Heart right ventricle (tissue), 16 donors: Measurements from ENCODE around the gene FSD2. TPM values are rescaled to one million over a fixed set of nuclear protein-coding genes. Genes with fewer than 3 reads are reported as not detected.

Experiments used
- ATAC-seq, 8 donors: fragments of 200-7000 bp; cut with Tn5 transposase; one replicate each; pipeline ENCODE4 v1.9.1; 2020; ENCODE audit warnings: mild to moderate bottlenecking in 8 of 8, moderate library complexity in 8 of 8, moderate number of reproducible peaks in 1 of 8
- DNase-seq, 2 donors: peaks; one replicate each; pipeline ENCODE4 v3.0.0-alpha.2; 2020
- H3K27ac ChIP-seq, 10 donors: fragments of 200-600 bp; sonication (generic) in 2 of 10; one replicate each; pipeline versions ENCODE4 v1.5.0 to v1.8.0; 2020 to 2022; ENCODE audit warnings: mild to moderate bottlenecking in 3 of 10
- H3K27me3 ChIP-seq, 7 donors: fragments of 200-600 bp; one replicate each; pipeline ENCODE4 v1.8.0; 2021 to 2022; ENCODE audit warnings: mild to moderate bottlenecking in 2 of 7
- H3K36me3 ChIP-seq, 9 donors: fragments of 200-600 bp; sonication (generic) in 1 of 9; one replicate each; pipeline versions ENCODE4 v1.5.0 to v1.8.0; 2020 to 2022; ENCODE audit warnings: mild to moderate bottlenecking in 2 of 9
- H3K4me1 ChIP-seq, 9 donors: fragments of 200-600 bp; sonication (generic) in 1 of 9; one replicate each; pipeline versions ENCODE4 v1.5.0 to v1.8.0; 2020 to 2022; ENCODE audit warnings: mild to moderate bottlenecking in 4 of 9
- H3K4me3 ChIP-seq, 10 donors: fragments of 200-600 bp; sonication (generic) in 2 of 10; one replicate each; pipeline versions ENCODE4 v1.5.0 to v1.8.0; 2020 to 2022; ENCODE audit warnings: mild to moderate bottlenecking in 7 of 10, moderate library complexity in 2 of 10
- H3K9me3 ChIP-seq, 11 donors: fragments of 200-600 bp in 10 of 11; sonication (generic) in 2 of 11; one replicate each; pipeline versions ENCODE4 v1.5.0 to v1.8.0; 2013 to 2022; ENCODE audit warnings: mild to moderate bottlenecking in 2 of 11, control low read depth in 1 of 11, moderate library complexity in 1 of 11
- WGBS, 2 donors: extraction: QIAGEN DNeasy Blood & Tissue Kit; methylation state at CpG; one replicate each; pipeline ENCODE4 v1.1.7; 2013; ENCODE audit warnings: inconsistent platforms in 1 of 2; 5-methylcytosine and 5-hydroxymethylcytosine counted together
- intact Hi-C, 10 donors: fragments of 100-400 bp; cut with DNase I; formaldehyde crosslinking; loops; one replicate each; pipeline versions ENCODE4 v1.11.1 to v1.14.2; 2022
- polyA plus RNA-seq, 2 donors: library from polyadenylated mRNA; stranded (reverse); fragments of 200-250 nt; gene quantifications; one replicate each; pipeline ENCODE4 v1.2.3, GENCODE V29; 2013
- total RNA-seq, 10 donors: library from RNA; stranded (reverse); fragmentation: NEBNext Ultra II Directional in 3 of 10; extraction: Animal tissue kit (Norgen Biotek cat#: 25700) in 3 of 10; gene quantifications; one replicate each; pipeline versions ENCODE4 v1.2.1 to v1.2.4, GENCODE V29; 2021 to 2023
- TF ChIP-seq, protein P1 (sequence below), 9 donors: fragments of 200-600 bp; sonication (generic) in 2 of 9; IDR thresholded peaks; one replicate each; pipeline versions ENCODE4 v1.5.0 to v1.8.0; 2021 to 2022; ENCODE audit warnings: antibody characterized with exemption in 9 of 9, mild to moderate bottlenecking in 5 of 9, moderate library complexity in 1 of 9
- donor health status: Arrhythmogenic right ventricular cardiomyopathy.
- donor health status: ischemic (EF 13 %, LVEDD 7.1; RV severe dilation, severe dysfunction).
- donor health status: healthy with polysubstance abuse.
- donor health status: DM: no; HTN: yes; CAD: no.
- donor health status: DM: no; HTN: no; CAD: no.
- donor health status: ischemic (EF 25% LVEDD 6.9; RV normal size, moderate dysfunction).
- donor health status: ischemic (EF 25% LVEDD 5.7; RV mildly dilated, moderate dysfunction).
- donor health status: healthy.
- donor health status: DM: yes; HTN: yes; CAD: no.
- donor health status: Ischemic cardiomyopathy.
- donor health status: ischemic (EF 35%, LVEDD 5.7; RV mildly dilated, moderate dysfunction).
- donor health status: nonischemic (EF 11% LVEDD 7.7; RV severe dilation, severe dysfunction).
- donor health status: DM: yes; HTN: yes; CAD: no.
- donor health status: PGD.
- donor health status: ischemic (EF 29% LVEDD 5.4; RV normal size, mild dysfunction).
- donor health status: nonischemic (EF 23%, LVEDD 6.1; RV moderate dilation, normal function).

FSD2 gene
- total and polyA plus RNA-seq, 12 donors, result 1.7 to 142 (median 85.2) TPM

DNA sequence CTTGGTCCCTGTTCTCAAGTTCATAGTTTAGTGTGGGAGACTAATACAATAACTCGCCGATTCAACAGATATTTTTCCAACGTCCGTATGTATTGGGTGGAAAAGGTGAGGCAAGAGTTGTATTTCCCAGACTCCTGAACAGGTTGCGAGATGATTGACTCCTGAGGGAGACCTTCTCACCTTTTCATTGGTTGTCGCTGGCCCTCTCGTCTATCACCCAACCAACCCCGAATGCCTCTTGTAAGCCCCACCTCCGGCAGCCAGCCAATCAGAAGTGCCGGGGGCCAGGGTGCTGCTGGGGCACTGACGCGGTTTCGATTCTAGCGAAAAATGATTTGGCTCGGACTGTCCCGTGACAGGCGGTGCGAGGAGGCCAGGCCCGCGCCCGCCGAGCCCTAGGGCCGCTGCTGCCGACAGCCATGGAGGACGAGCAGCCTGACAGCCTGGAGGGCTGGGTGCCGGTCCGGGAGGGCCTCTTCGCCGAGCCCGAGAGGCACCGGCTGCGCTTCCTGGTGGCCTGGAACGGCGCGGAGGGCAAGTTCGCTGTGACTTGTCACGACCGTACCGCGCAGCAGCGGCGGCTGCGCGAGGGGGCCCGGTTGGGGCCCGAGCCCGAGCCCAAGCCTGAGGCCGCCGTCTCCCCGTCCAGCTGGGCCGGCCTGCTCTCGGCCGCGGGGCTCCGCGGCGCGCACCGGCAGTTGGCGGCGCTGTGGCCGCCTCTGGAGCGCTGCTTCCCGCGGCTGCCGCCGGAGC is 3.6 kb upstream of the FSD2 start, which contains the start of gene WHAMM:
TSS of gene WHAMM (plus strand) at position 321 of the 753 bp plus-strand sequence. CDS start at position 420, 99 bp downstream.
- TF ChIP-seq, protein P1, sequence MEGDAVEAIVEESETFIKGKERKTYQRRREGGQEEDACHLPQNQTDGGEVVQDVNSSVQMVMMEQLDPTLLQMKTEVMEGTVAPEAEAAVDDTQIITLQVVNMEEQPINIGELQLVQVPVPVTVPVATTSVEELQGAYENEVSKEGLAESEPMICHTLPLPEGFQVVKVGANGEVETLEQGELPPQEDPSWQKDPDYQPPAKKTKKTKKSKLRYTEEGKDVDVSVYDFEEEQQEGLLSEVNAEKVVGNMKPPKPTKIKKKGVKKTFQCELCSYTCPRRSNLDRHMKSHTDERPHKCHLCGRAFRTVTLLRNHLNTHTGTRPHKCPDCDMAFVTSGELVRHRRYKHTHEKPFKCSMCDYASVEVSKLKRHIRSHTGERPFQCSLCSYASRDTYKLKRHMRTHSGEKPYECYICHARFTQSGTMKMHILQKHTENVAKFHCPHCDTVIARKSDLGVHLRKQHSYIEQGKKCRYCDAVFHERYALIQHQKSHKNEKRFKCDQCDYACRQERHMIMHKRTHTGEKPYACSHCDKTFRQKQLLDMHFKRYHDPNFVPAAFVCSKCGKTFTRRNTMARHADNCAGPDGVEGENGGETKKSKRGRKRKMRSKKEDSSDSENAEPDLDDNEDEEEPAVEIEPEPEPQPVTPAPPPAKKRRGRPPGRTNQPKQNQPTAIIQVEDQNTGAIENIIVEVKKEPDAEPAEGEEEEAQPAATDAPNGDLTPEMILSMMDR (IDR thresholded peaks at IDR 0.05), result peak in 1 of 9 donors; percentile 42
- peak; percentile 94 to 98 (median 96) for ATAC-seq
- Histone ChIP-seq H3K27ac (peak within 1 kb of the TSS; percentile 91 to 100 (median 99)), H3K4me1 (peaks cover 11 to 48% (median 33%) of the 10 kb centered on the region in 9 donors), H3K36me3 (peaks cover 0 to 24% (median 13%) of the 10 kb centered on the region in 9 donors), H3K4me3 (peak within 1 kb of the TSS; percentile 65 to 96 (median 89)), H3K27me3 (no peaks in the 10 kb centered on the region), H3K9me3 (no peaks in the 10 kb centered on the region)
- peak; percentile 98 to 99 for DNase-seq
- 0 to 1% methylated on average over 49 to 66 of the region's 67 CpGs for WGBS, 2 donors
- intact Hi-C loops, result loop anchor here in 4 of 10 donors (5.0 to 10.0 kb wide), 4 partner anchors 55 to 267 kb away; partner anchors contain the start of genes RAMAC (in 1 of the 4) and RPS17 (in 1 of the 4)

DNA sequence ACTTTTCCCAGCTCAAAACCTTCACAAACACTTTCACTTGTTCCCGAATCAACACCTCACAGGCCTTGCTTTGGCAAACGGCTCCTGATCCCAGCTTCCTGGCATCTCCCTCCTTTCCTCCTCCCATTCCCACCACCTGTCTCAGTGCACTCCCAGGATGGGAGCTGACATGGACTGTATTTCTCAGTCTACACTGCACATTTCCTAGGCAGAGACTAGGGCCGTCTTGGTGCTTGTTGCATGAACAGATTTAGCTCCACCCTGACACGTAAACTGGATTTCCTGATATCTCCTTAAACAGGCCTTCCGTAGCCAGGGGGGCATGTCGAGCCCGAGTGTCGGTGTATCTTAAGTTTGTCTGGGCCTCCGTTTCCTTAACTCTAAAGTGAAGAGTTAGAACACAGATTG is 2.8 kb upstream of the FSD2 start:
- Histone ChIP-seq H3K27ac (peak overlapping the region in 9 of 10 donors; percentile 98 to 100 (median 99)), H3K4me3 (peak overlapping the region in 6 of 10 donors; percentile 85 to 96 (median 90)), H3K36me3 (peaks cover 0 to 15% (median 7%) of the 10 kb centered on the region in 9 donors), H3K27me3 (no peaks in the 10 kb centered on the region), H3K9me3 (no peaks in the 10 kb centered on the region), H3K4me1 (peaks cover 11 to 40% (median 33%) of the 10 kb centered on the region in 9 donors)
- intact Hi-C loops, result loop anchor here in 4 of 10 donors (5.0 to 10.0 kb wide), 4 partner anchors 54 to 266 kb away; partner anchors contain the start of genes RAMAC (in 1 of the 4) and RPS17 (in 1 of the 4)
- TF ChIP-seq, protein P1 (IDR thresholded peaks at IDR 0.05), result no peak
- no peak for DNase-seq
- 41 to 49% methylated on average over 9 of the region's 9 CpGs for WGBS, 2 donors
- ATAC-seq, result peak in 1 of 8 donors; percentile 5

DNA sequence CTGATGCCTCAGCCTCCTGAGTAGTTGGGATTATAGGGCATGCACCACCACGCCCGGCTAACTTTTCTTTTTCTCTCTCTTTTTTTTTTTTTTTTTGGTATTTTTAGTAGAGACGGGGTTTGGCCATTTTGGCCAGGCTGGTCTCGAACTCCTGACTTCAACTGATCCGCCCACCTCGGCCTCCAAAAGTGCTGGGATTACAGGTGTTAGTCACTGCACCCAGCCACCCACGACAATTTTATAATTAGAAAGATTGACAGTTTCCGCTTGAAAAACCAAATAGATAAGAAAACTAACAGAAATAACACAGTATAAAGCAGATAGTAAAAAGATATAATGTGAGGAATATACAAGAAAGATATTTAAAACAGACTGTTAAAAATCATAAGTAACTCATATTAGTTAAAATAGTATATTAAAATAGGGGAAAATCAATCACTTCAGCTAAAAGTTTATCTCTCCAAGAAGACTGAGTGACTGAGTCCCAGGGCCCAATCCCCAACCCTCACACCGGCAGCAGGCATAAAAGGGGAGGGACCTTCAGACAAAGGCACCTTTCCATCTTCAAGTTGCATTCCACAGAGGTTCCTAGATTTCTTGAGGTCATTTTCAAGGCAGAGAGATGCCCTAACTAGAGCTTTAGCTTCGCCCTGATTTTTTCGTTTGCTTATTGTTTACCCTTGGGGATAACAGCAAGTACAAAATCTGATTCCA is 2.2 kb upstream of the FSD2 start:
- ATAC-seq (no peak), DNase-seq (no peak)
- no peaks in the 10 kb centered on the region for H3K9me3 ChIP-seq
- TF ChIP-seq, protein P1 (IDR thresholded peaks at IDR 0.05), result no peak
- intact Hi-C loops, result loop anchor here in 4 of 10 donors (5.0 to 10.0 kb wide), 4 partner anchors 53 to 266 kb away; partner anchors contain the start of genes RAMAC (in 1 of the 4) and RPS17 (in 1 of the 4)
- peaks cover 0 to 11% (median 2%) of the 10 kb centered on the region in 9 donors for H3K36me3 ChIP-seq
- peak overlapping the region in 9 of 10 donors; percentile 98 to 100 (median 99) for H3K27ac ChIP-seq
- peaks cover 11 to 36% (median 31%) of the 10 kb centered on the region in 9 donors for H3K4me1 ChIP-seq
- H3K27me3 ChIP-seq, result no peaks in the 10 kb centered on the region
- H3K4me3 ChIP-seq, result no peak overlapping the region
- WGBS, 2 donors, result 76 to 83% methylated on average over 11 of the region's 11 CpGs

DNA sequence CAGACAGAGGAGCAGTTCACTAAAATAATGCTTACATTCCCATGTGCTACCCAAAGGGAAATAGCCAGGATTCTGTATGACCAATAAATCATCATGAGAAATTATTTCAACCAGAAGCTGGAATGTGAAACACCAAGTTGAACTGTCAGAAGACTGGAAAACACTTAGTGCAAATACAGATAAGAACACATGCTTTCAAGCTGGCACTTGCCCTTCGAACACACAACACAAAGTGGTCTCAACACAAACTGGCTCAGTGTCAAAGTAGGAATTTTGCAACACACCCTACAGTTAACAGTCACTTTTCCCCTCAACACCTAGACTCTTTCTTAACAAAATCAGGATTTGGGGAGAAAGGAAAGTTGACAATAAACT is 1.3 kb downstream of the FSD2 start:
- Histone ChIP-seq H3K36me3 (no peaks in the 10 kb centered on the region), H3K9me3 (no peaks in the 10 kb centered on the region), H3K4me1 (peaks cover 0 to 49% (median 18%) of the 10 kb centered on the region in 9 donors), H3K27me3 (no peaks in the 10 kb centered on the region), H3K27ac (peak overlapping the region; percentile 51 to 100 (median 89)), H3K4me3 (peak overlapping the region; percentile 29 to 58 (median 46))
- TF ChIP-seq, protein P1 (IDR thresholded peaks at IDR 0.05), result no peak
- DNase-seq, result no peak
- intact Hi-C loops, result loop anchor here in 2 of 10 donors (5.0 to 10.0 kb wide), 2 partner anchors 50 to 62 kb away; no protein-coding TSS in a partner anchor
- WGBS, 2 donors, result 33 to 57% methylated on average over 1 of the region's 1 CpG
- ATAC-seq, result peak in 2 of 8 donors; percentile 27 to 34
